Measurements from ENCODE around the gene PLGRKT.
"Not testable (repeated sequence)": the region's sequence is repeated elsewhere in the genome, so short reads cannot be mapped to it uniquely, and the experiment has no call there.

PLGRKT gene

GRCh38 chr9:5452286-5452609 lies 14.5 kb upstream of the PLGRKT start:
- no peak for DNase-seq (ENCODE audit: low read depth in 2 of 2)

GRCh38 chr9:5450359-5451091 lies 12.8 kb upstream of the PLGRKT start, which contains the start of gene CD274:
Gene CD274 (plus strand): TSS chr9:5450542. CDS start chr9:5456114, 5,572 bp downstream.
- DNase-seq (ENCODE audit: low read depth in 2 of 2): peak; percentile 75 to 86

GRCh38 chr9:5449521-5450358 lies 12.0 kb upstream of the PLGRKT start:
- no peak for DNase-seq (ENCODE audit: low read depth in 2 of 2)

- no peak for DNase-seq (ENCODE audit: low read depth in 2 of 2)
These were observed 11.0 kb upstream of the PLGRKT start for GRCh38 chr9:5448461-5449435.

- DNase-seq (ENCODE audit: low read depth in 2 of 2): no peak
These were observed 10.3 kb upstream of the PLGRKT start for GRCh38 chr9:5448016-5448415.

- no peak for DNase-seq (ENCODE audit: low read depth in 2 of 2)
These were observed 9.6 kb upstream of the PLGRKT start for GRCh38 chr9:5447337-5447736.

GRCh38 chr9:5446451-5447236 lies 8.9 kb upstream of the PLGRKT start:
- no peak for DNase-seq (ENCODE audit: low read depth in 2 of 2)

- DNase-seq (ENCODE audit: low read depth in 2 of 2): no peak
These were observed 8.2 kb upstream of the PLGRKT start for GRCh38 chr9:5445886-5446285.

GRCh38 chr9:5445096-5445495 lies 7.4 kb upstream of the PLGRKT start:
- not testable (repeated sequence) for DNase-seq (ENCODE audit: low read depth in 2 of 2)

GRCh38 chr9:5443850-5444249 lies 6.1 kb upstream of the PLGRKT start:
- no peak for DNase-seq (ENCODE audit: low read depth in 2 of 2)

GRCh38 chr9:5442400-5443011 lies 4.8 kb upstream of the PLGRKT start:
- no peak for DNase-seq (ENCODE audit: low read depth in 2 of 2)

- DNase-seq (ENCODE audit: low read depth in 2 of 2): no peak
These were observed 3.3 kb upstream of the PLGRKT start for GRCh38 chr9:5441043-5441442.

GRCh38 chr9:5440426-5440825 lies 2.7 kb upstream of the PLGRKT start:
- DNase-seq (ENCODE audit: low read depth in 2 of 2): no peak

GRCh38 chr9:5438301-5439162 lies 807 bp upstream of the PLGRKT start:
- DNase-seq (ENCODE audit: low read depth in 2 of 2): peak in 1 of 2 donors; percentile 56

- no peak for DNase-seq (ENCODE audit: low read depth in 2 of 2)
These were observed 1.3 kb downstream of the PLGRKT start for GRCh38 chr9:5436441-5436840.

GRCh38 chr9:5435912-5436311 lies 1.8 kb downstream of the PLGRKT start:
- DNase-seq (ENCODE audit: low read depth in 2 of 2): no peak

GRCh38 chr9:5433841-5434810 lies 3.6 kb downstream of the PLGRKT start:
- not testable (repeated sequence) for DNase-seq (ENCODE audit: low read depth in 2 of 2)

GRCh38 chr9:5433328-5433727 lies 4.4 kb downstream of the PLGRKT start:
- not testable (repeated sequence) for DNase-seq (ENCODE audit: low read depth in 2 of 2)
